Caco-2 (cell line): Measurements from ENCODE around the gene HPF1. TPM values are rescaled to one million over a fixed set of nuclear protein-coding genes. Genes with fewer than 3 reads are reported as not detected.

Source experiments
- BruUV-seq: library from RNA; stranded (reverse); fragments of 400-500 nt; replicated peaks from 2 replicates; lab custom pipeline; 2021; lab: Mats Ljungman, UMichigan
- CTCF ChIA-PET: fragments of 300-600 bp; sonication (Branson Sonifier 250); formaldehyde crosslinking; loops from one replicate; lab custom pipeline; 2022; ENCODE audit warnings: antibody characterized with exemption; lab: Charles Lee
- POLR2A ChIA-PET: fragments of 300-600 bp; sonication (Branson Sonifier 250); formaldehyde crosslinking; loops from one replicate; lab custom pipeline; 2022; ENCODE audit warnings: antibody characterized with exemption; lab: Charles Lee
- DNase-seq, 2 experiments: peaks; one replicate each; pipeline versions ENCODE4 v3.0.0 to v3.0.0-alpha.2; 2020 to 2022
- H3K27me3 ChIP-seq: replicated peaks from 2 replicates; pipeline ENCODE4 v1.6.0; 2011; ENCODE audit warnings: low read length; ENCODE audit not compliant: control insufficient read depth, insufficient read depth
- H3K36me3 ChIP-seq: 2 replicates; pipeline ENCODE4 v1.5.1; 2011; ENCODE audit warnings: low read length; ENCODE audit not compliant: control insufficient read depth, insufficient read depth
- H3K4me1 ChIP-seq: fragments of 250-450 bp; sonication (Bioruptor Pico); 2 replicates; pipeline ENCODE4 v1.5.1; 2020; ENCODE audit warnings: mild to moderate bottlenecking
- H3K4me3 ChIP-seq: 2 replicates; pipeline ENCODE4 v1.5.1; 2011; ENCODE audit warnings: low read depth, mild to moderate bottlenecking, control low read depth, low read length
- H3K9me3 ChIP-seq: fragments of 250-450 bp; sonication (Bioruptor Pico); 2 replicates; pipeline ENCODE4 v1.5.1; 2020; ENCODE audit warnings: mild to moderate bottlenecking, moderate library complexity
- H3K27ac Mint-ChIP-seq: one replicate; pipeline ENCODE4 v1.8.0; 2022; ENCODE audit warnings: mixed read lengths; ENCODE audit not compliant: unreplicated experiment
- H3K27me3 Mint-ChIP-seq: one replicate; pipeline ENCODE4 v1.8.0; 2022; ENCODE audit warnings: mixed read lengths; ENCODE audit not compliant: insufficient read depth, unreplicated experiment
- H3K36me3 Mint-ChIP-seq: one replicate; pipeline ENCODE4 v1.8.0; 2022; ENCODE audit warnings: mild to moderate bottlenecking, mixed read lengths; ENCODE audit not compliant: insufficient read depth, unreplicated experiment
- H3K4me1 Mint-ChIP-seq: one replicate; pipeline ENCODE4 v1.8.0; 2022; ENCODE audit warnings: low read depth, mixed read lengths; ENCODE audit not compliant: unreplicated experiment
- H3K4me3 Mint-ChIP-seq: one replicate; pipeline ENCODE4 v1.8.0; 2022; ENCODE audit warnings: mild to moderate bottlenecking, moderate library complexity, mixed read lengths; ENCODE audit not compliant: unreplicated experiment
- H3K9me3 Mint-ChIP-seq: one replicate; pipeline ENCODE4 v1.8.0; 2022; ENCODE audit warnings: mixed read lengths; ENCODE audit not compliant: unreplicated experiment
- CTCF ChIP-seq, 2 experiments: fragments of 200-600 bp in 1 of 2; IDR thresholded peaks; 1 replicate in 1 of 2; 2 replicates in 1 of 2; pipeline versions ENCODE4 v1.5.1 to v1.8.0; 2011 to 2022; ENCODE audit warnings: antibody characterized with exemption in 1 of 2, control low read depth in 1 of 2, inconsistent platforms in 1 of 2, low read depth in 1 of 2, low read length in 1 of 2, mild to moderate bottlenecking in 1 of 2, moderate library complexity in 1 of 2; ENCODE audit not compliant: insufficient read depth in 1 of 2, severe bottlenecking in 1 of 2, unreplicated experiment in 1 of 2
- intact Hi-C: fragments of 100-400 bp; cut with micrococcal nuclease; formaldehyde crosslinking; loops from one replicate; pipeline ENCODE4 v1.10.0; 2022; ENCODE audit not compliant: unreplicated experiment
- total RNA-seq: library from RNA; stranded (reverse); gene quantifications from 2 replicates; pipeline ENCODE4 v1.2.3, GENCODE V29; 2022

The HPF1 gene
- total RNA-seq, 1 experiment from 2014 or later, result 14.9 TPM

- TF ChIP-seq CTCF (IDR thresholded peaks at IDR 0.05; ENCODE audit: insufficient read depth in 1 of 2, low read depth in 1 of 2, low read length in 1 of 2, severe bottlenecking in 1 of 2, unreplicated experiment in 1 of 2), result no peak
- intact Hi-C loops, result no loop called here
- no peak overlapping the region for H3K27ac Mint-ChIP-seq
- no TSS peak for BruUV-seq
- POLR2A ChIA-PET, result no interaction called here
- Histone ChIP-seq H3K4me3 (no peak overlapping the region), H3K4me1 (no peaks in the 10 kb centered on the region), H3K27me3 (no peaks in the 10 kb centered on the region), H3K36me3 (no peaks in the 10 kb centered on the region), H3K9me3 (no peaks in the 10 kb centered on the region)
- H3K4me3 Mint-ChIP-seq, result no peak overlapping the region
- no peaks in the 10 kb centered on the region for H3K27me3 Mint-ChIP-seq
- H3K9me3 Mint-ChIP-seq, result no peaks in the 10 kb centered on the region
- CTCF ChIA-PET, result interaction anchor here (0.6 kb wide), 1 partner anchor 48 kb away, joined by 5 read pairs; no protein-coding TSS in a partner anchor
- no peak for DNase-seq
- peaks cover 19% of the 10 kb centered on the region for H3K36me3 Mint-ChIP-seq
- H3K4me1 Mint-ChIP-seq, result no peaks in the 10 kb centered on the region
These were observed 41.1 kb downstream of the HPF1 start for GRCh38 chr4:169716677-169717076.

GRCh38 chr4:169715826-169716225 lies 41.9 kb downstream of the HPF1 start:
- H3K4me1 Mint-ChIP-seq, result no peaks in the 10 kb centered on the region
- H3K36me3 Mint-ChIP-seq, result peaks cover 24% of the 10 kb centered on the region
- no peaks in the 10 kb centered on the region for H3K4me1 ChIP-seq
- H3K27ac Mint-ChIP-seq, result no peak overlapping the region
- ChIA-PET POLR2A (no interaction called here), CTCF (no interaction called here)
- no peaks in the 10 kb centered on the region for H3K9me3 Mint-ChIP-seq
- intact Hi-C loops, result no loop called here
- TF ChIP-seq CTCF (IDR thresholded peaks at IDR 0.05; ENCODE audit: insufficient read depth in 1 of 2, low read depth in 1 of 2, low read length in 1 of 2, severe bottlenecking in 1 of 2, unreplicated experiment in 1 of 2), result no peak
- H3K4me3 ChIP-seq, result no peak overlapping the region
- no peak overlapping the region for H3K4me3 Mint-ChIP-seq
- H3K36me3 ChIP-seq, result no peaks in the 10 kb centered on the region
- no peaks in the 10 kb centered on the region for H3K27me3 ChIP-seq
- H3K27me3 Mint-ChIP-seq, result no peaks in the 10 kb centered on the region
- no TSS peak for BruUV-seq
- no peak for DNase-seq
- H3K9me3 ChIP-seq, result no peaks in the 10 kb centered on the region

- BruUV-seq, result no TSS peak
- no peak overlapping the region for H3K4me3 ChIP-seq
- H3K4me1 Mint-ChIP-seq, result no peaks in the 10 kb centered on the region
- no peaks in the 10 kb centered on the region for H3K9me3 Mint-ChIP-seq
- no peaks in the 10 kb centered on the region for H3K27me3 Mint-ChIP-seq
- peaks cover 16% of the 10 kb centered on the region for H3K36me3 Mint-ChIP-seq
- ChIA-PET CTCF (no interaction called here), POLR2A (no interaction called here)
- no peaks in the 10 kb centered on the region for H3K4me1 ChIP-seq
- no peak overlapping the region for H3K27ac Mint-ChIP-seq
- intact Hi-C loops, result no loop called here
- H3K36me3 ChIP-seq, result no peaks in the 10 kb centered on the region
- H3K4me3 Mint-ChIP-seq, result no peak overlapping the region
- no peaks in the 10 kb centered on the region for H3K9me3 ChIP-seq
- no peaks in the 10 kb centered on the region for H3K27me3 ChIP-seq
- no peak for DNase-seq
- no peak for TF ChIP-seq CTCF (IDR thresholded peaks at IDR 0.05; ENCODE audit: insufficient read depth in 1 of 2, low read depth in 1 of 2, low read length in 1 of 2, severe bottlenecking in 1 of 2, unreplicated experiment in 1 of 2)
These were observed 49.6 kb downstream of the HPF1 start for GRCh38 chr4:169707958-169708643.
